Measurements from ENCODE around the gene TAGLN. TPM values are rescaled to one million over a fixed set of nuclear protein-coding genes. Genes with fewer than 3 reads are reported as not detected.

The TAGLN gene
- total RNA-seq, 1 donor: 4,185 TPM

- peak within 1 kb of the TSS; percentile 92 for H3K4me3 ChIP-seq (ENCODE audit: low read depth, low read length)
- peak; percentile 68 for DNase-seq (ENCODE audit: low read depth)
- TF ChIP-seq CTCF (IDR thresholded peaks at IDR 0.05; ENCODE audit: insufficient read depth, low read depth, low read length): peak; percentile 58
Measured at GRCh38 chr11:117232092-117232878, 33.1 kb downstream of the TAGLN start, which contains the start of gene RNF214. Gene RNF214 (plus strand): TSS chr11:117232671. CDS start chr11:117234273, 1,602 bp downstream.

GRCh38 chr11:117232911-117233409 lies 33.8 kb downstream of the TAGLN start:
- TF ChIP-seq CTCF (IDR thresholded peaks at IDR 0.05; ENCODE audit: insufficient read depth, low read depth, low read length): no peak
- DNase-seq (ENCODE audit: low read depth): no peak
- peak overlapping the region; percentile 84 for H3K4me3 ChIP-seq (ENCODE audit: low read depth, low read length)

- no peak for TF ChIP-seq CTCF (IDR thresholded peaks at IDR 0.05; ENCODE audit: insufficient read depth, low read depth, low read length)
- DNase-seq (ENCODE audit: low read depth): no peak
- no peak overlapping the region for H3K4me3 ChIP-seq (ENCODE audit: low read depth, low read length)
Measured at GRCh38 chr11:117238221-117238620, 39.1 kb downstream of the TAGLN start.

GRCh38 chr11:117239295-117239694 lies 40.1 kb downstream of the TAGLN start:
- TF ChIP-seq CTCF (IDR thresholded peaks at IDR 0.05; ENCODE audit: insufficient read depth, low read depth, low read length): peak; percentile 58
- no peak overlapping the region for H3K4me3 ChIP-seq (ENCODE audit: low read depth, low read length)
- DNase-seq (ENCODE audit: low read depth): peak; percentile 92

- no peak for TF ChIP-seq CTCF (IDR thresholded peaks at IDR 0.05; ENCODE audit: insufficient read depth, low read depth, low read length)
- DNase-seq (ENCODE audit: low read depth): no peak
- H3K4me3 ChIP-seq (ENCODE audit: low read depth, low read length): no peak overlapping the region
Measured at GRCh38 chr11:117248341-117248740, 49.2 kb downstream of the TAGLN start.

GRCh38 chr11:117249571-117249970 lies 50.4 kb downstream of the TAGLN start:
- DNase-seq (ENCODE audit: low read depth): no peak
- TF ChIP-seq CTCF (IDR thresholded peaks at IDR 0.05; ENCODE audit: insufficient read depth, low read depth, low read length): no peak

More at GRCh38 chr11:117249571-117249970, 50.4 kb downstream of the TAGLN start:
- H3K4me3 ChIP-seq (ENCODE audit: low read depth, low read length): no peak overlapping the region
